ENCODE measurements around the gene KMT2A. TPM values are rescaled to one million over a fixed set of nuclear protein-coding genes. Genes with fewer than 3 reads are reported as not detected.
A peak's percentile ranks its signal among the peaks of the same experiment; 100 is the strongest.

Gene KMT2A
- total RNA-seq, 4 donors from 2014 or later = 61.8 to 150 (median 80.1) TPM

- Histone ChIP-seq H3K27ac (no peak overlapping the region), H3K27me3 (no peaks in the 10 kb centered on the region), H3K4me1 (no peaks in the 10 kb centered on the region), H3K36me3 (peaks cover 86% of the 10 kb centered on the region), H3K4me3 (no peak overlapping the region), H3K9me3 (no peaks in the 10 kb centered on the region)
- no peak for DNase-seq (ENCODE audit: low spot score in 2 of 2)
- 81% methylated on average over 7 of the region's 7 CpGs for WGBS
- no peak for TF ChIP-seq CTCF (IDR thresholded peaks at IDR 0.05)
These were observed 77.8 kb downstream of the KMT2A start for GRCh38 chr11:118514103-118514502.

- no peak for DNase-seq (ENCODE audit: low spot score in 2 of 2)
- peaks cover 84% of the 10 kb centered on the region for H3K36me3 ChIP-seq
- peaks cover 8% of the 10 kb centered on the region for H3K4me1 ChIP-seq
- no peaks in the 10 kb centered on the region for H3K9me3 ChIP-seq
- H3K4me3 ChIP-seq = no peak overlapping the region
- 88% methylated on average over 6 of the region's 6 CpGs for WGBS
- TF ChIP-seq POLR2A (IDR thresholded peaks at IDR 0.05) (no peak), CTCF (IDR thresholded peaks at IDR 0.05) (no peak), EP300 (IDR thresholded peaks at IDR 0.05) (no peak), POLR2AphosphoS5 (IDR thresholded peaks at IDR 0.05) (no peak)
- H3K27me3 ChIP-seq = no peaks in the 10 kb centered on the region
- no peak overlapping the region for H3K27ac ChIP-seq
These were observed 83.3 kb downstream of the KMT2A start for GRCh38 chr11:118519549-118519948.

GRCh38 chr11:118521892-118522311 is 85.6 kb downstream of the KMT2A start:
- peaks cover 13% of the 10 kb centered on the region for H3K4me1 ChIP-seq
- DNase-seq (ENCODE audit: low spot score in 2 of 2) = no peak
- no peak overlapping the region for H3K27ac ChIP-seq
- no peak overlapping the region for H3K4me3 ChIP-seq
- TF ChIP-seq EP300 (IDR thresholded peaks at IDR 0.05) (no peak), POLR2A (IDR thresholded peaks at IDR 0.05) (no peak), POLR2AphosphoS5 (IDR thresholded peaks at IDR 0.05) (no peak), CTCF (IDR thresholded peaks at IDR 0.05) (no peak)
- H3K27me3 ChIP-seq = no peaks in the 10 kb centered on the region
- H3K9me3 ChIP-seq = no peaks in the 10 kb centered on the region
- WGBS = 72% methylated on average over 13 of the region's 13 CpGs
- peaks cover 66% of the 10 kb centered on the region for H3K36me3 ChIP-seq

- Histone ChIP-seq H3K27me3 (no peaks in the 10 kb centered on the region), H3K4me3 (no peak overlapping the region), H3K36me3 (peaks cover 60% of the 10 kb centered on the region), H3K4me1 (peaks cover 14% of the 10 kb centered on the region), H3K9me3 (no peaks in the 10 kb centered on the region), H3K27ac (no peak overlapping the region)
- 42% methylated on average over 6 of the region's 6 CpGs for WGBS
- DNase-seq (ENCODE audit: low spot score in 2 of 2) = no peak
- TF ChIP-seq EP300 (IDR thresholded peaks at IDR 0.05) (no peak), CTCF (IDR thresholded peaks at IDR 0.05) (peak in 1 of 2 donors; percentile 11)
These were observed 86.3 kb downstream of the KMT2A start for GRCh38 chr11:118522571-118523072.

GRCh38 chr11:118524356-118524755 is 88.1 kb downstream of the KMT2A start:
- Histone ChIP-seq H3K4me1 (peaks cover 20% of the 10 kb centered on the region), H3K9me3 (no peaks in the 10 kb centered on the region), H3K4me3 (no peak overlapping the region), H3K27me3 (no peaks in the 10 kb centered on the region), H3K27ac (no peak overlapping the region), H3K36me3 (peaks cover 53% of the 10 kb centered on the region)
- TF ChIP-seq EP300 (IDR thresholded peaks at IDR 0.05) (no peak), POLR2AphosphoS5 (IDR thresholded peaks at IDR 0.05) (no peak)
- no peak for DNase-seq (ENCODE audit: low spot score in 2 of 2)

All from suprapubic skin (tissue), 4 donors.